ENCODE data around the gene RAD23B.

RAD23B gene

GRCh38 chr9:107336718-107337360 is 53.8 kb downstream of the RAD23B start:
- no peaks in the 10 kb centered on the region for H3K4me1 ChIP-seq (ENCODE audit: control insufficient read depth in 1 of 2, insufficient read depth in 1 of 2, low read depth in 1 of 2, low read length in 1 of 2)
- H3K4me3 ChIP-seq (ENCODE audit: low read depth in 1 of 2, low read length in 1 of 2): no peak overlapping the region
- TF ChIP-seq CTCF (IDR thresholded peaks at IDR 0.05): no peak
- no peaks in the 10 kb centered on the region for H3K27me3 ChIP-seq
- no peak overlapping the region for H3K27ac ChIP-seq
- H3K36me3 ChIP-seq: peaks cover 29% of the 10 kb centered on the region
- no peaks in the 10 kb centered on the region for H3K9me3 ChIP-seq

GRCh38 chr9:107337676-107338590 is 54.9 kb downstream of the RAD23B start:
- H3K9me3 ChIP-seq: no peaks in the 10 kb centered on the region
- no peak overlapping the region for H3K27ac ChIP-seq
- H3K27me3 ChIP-seq: no peaks in the 10 kb centered on the region
- peaks cover 18% of the 10 kb centered on the region for H3K36me3 ChIP-seq
- H3K4me1 ChIP-seq (ENCODE audit: control insufficient read depth in 1 of 2, insufficient read depth in 1 of 2, low read depth in 1 of 2, low read length in 1 of 2): no peaks in the 10 kb centered on the region
- TF ChIP-seq CTCF (IDR thresholded peaks at IDR 0.05): no peak
- H3K4me3 ChIP-seq (ENCODE audit: low read depth in 1 of 2, low read length in 1 of 2): no peak overlapping the region

GRCh38 chr9:107338911-107339659 is 56.0 kb downstream of the RAD23B start:
- Histone ChIP-seq H3K4me3 (ENCODE audit: low read depth in 1 of 2, low read length in 1 of 2) (no peak overlapping the region), H3K4me1 (ENCODE audit: control insufficient read depth in 1 of 2, insufficient read depth in 1 of 2, low read depth in 1 of 2, low read length in 1 of 2) (no peaks in the 10 kb centered on the region), H3K9me3 (no peaks in the 10 kb centered on the region), H3K36me3 (peaks cover 7% of the 10 kb centered on the region), H3K27ac (no peak overlapping the region), H3K27me3 (no peaks in the 10 kb centered on the region)
- TF ChIP-seq CTCF (IDR thresholded peaks at IDR 0.05): no peak

- H3K4me1 ChIP-seq (ENCODE audit: control insufficient read depth in 1 of 2, insufficient read depth in 1 of 2, low read depth in 1 of 2, low read length in 1 of 2): no peaks in the 10 kb centered on the region
- no peaks in the 10 kb centered on the region for H3K9me3 ChIP-seq
- no peak overlapping the region for H3K27ac ChIP-seq
- H3K4me3 ChIP-seq (ENCODE audit: low read depth in 1 of 2, low read length in 1 of 2): no peak overlapping the region
- TF ChIP-seq CTCF (IDR thresholded peaks at IDR 0.05): peak; percentile 77
- H3K27me3 ChIP-seq: no peaks in the 10 kb centered on the region
- H3K36me3 ChIP-seq: peaks cover 7% of the 10 kb centered on the region
Measured at GRCh38 chr9:107340920-107341632, 58.0 kb downstream of the RAD23B start.

Measured in neutrophil (primary cell).